Natural killer cell (primary cell): ENCODE data around the gene FLCN. TPM values are rescaled to one million over a fixed set of nuclear protein-coding genes. Genes with fewer than 3 reads are reported as not detected.
"Not testable (repeated sequence)": the region's sequence is repeated elsewhere in the genome, so short reads cannot be mapped to it uniquely, and the experiment has no call there.

Experiments
- ATAC-seq, 3 donors: fragments of 150-1000 bp in 2 of 3; fragments of 200-7000 bp in 1 of 3; cut with Tn5 transposase; 1 replicate in 1 of 3; 2 replicates in 2 of 3; pipeline ENCODE4 v1.10.0; 2021; ENCODE audit warnings: mild to moderate bottlenecking in 2 of 3, moderate library complexity in 2 of 3
- DNase-seq, 2 donors: peaks; one replicate each; pipeline versions ENCODE4 v3.0.0 to v3.0.0-alpha.2; 2013 to 2021; ENCODE audit warnings: mixed read lengths in 1 of 2
- H3K27ac ChIP-seq: one replicate; pipeline ENCODE4 v1.5.1; 2013; ENCODE audit warnings: mild to moderate bottlenecking, low read length
- H3K27me3 ChIP-seq: one replicate; pipeline ENCODE4 v1.6.1; 2013; ENCODE audit warnings: low read length; ENCODE audit not compliant: control insufficient read depth, insufficient read depth
- H3K36me3 ChIP-seq: one replicate; pipeline ENCODE4 v1.6.1; 2013; ENCODE audit warnings: low read length; ENCODE audit not compliant: control insufficient read depth, insufficient read depth
- H3K4me1 ChIP-seq: one replicate; pipeline ENCODE4 v1.6.1; 2013; ENCODE audit warnings: low read length; ENCODE audit not compliant: control insufficient read depth, insufficient read depth
- H3K4me3 ChIP-seq: one replicate; pipeline ENCODE4 v1.5.1; 2013; ENCODE audit warnings: low read length
- H3K9me3 ChIP-seq: one replicate; pipeline ENCODE4 v1.6.1; 2013; ENCODE audit warnings: low read length; ENCODE audit not compliant: control insufficient read depth, insufficient read depth
- H3K27ac Mint-ChIP-seq, 2 donors: one replicate each; pipeline ENCODE4 v1.8.0; 2022; ENCODE audit warnings: mild to moderate bottlenecking in 2 of 2, mixed read lengths in 2 of 2, moderate library complexity in 1 of 2
- H3K27me3 Mint-ChIP-seq, 2 donors: one replicate each; pipeline ENCODE4 v1.8.0; 2022; ENCODE audit warnings: low read depth in 2 of 2, mixed read lengths in 2 of 2
- H3K36me3 Mint-ChIP-seq: one replicate; pipeline ENCODE4 v1.8.0; 2022; ENCODE audit warnings: mixed read lengths
- H3K4me1 Mint-ChIP-seq, 2 donors: one replicate each; pipeline ENCODE4 v1.8.0; 2022; ENCODE audit warnings: mixed read lengths in 2 of 2
- H3K4me3 Mint-ChIP-seq: one replicate; pipeline ENCODE4 v1.8.0; 2022; ENCODE audit warnings: mild to moderate bottlenecking, moderate library complexity, mixed read lengths
- H3K9me3 Mint-ChIP-seq, 2 donors: one replicate each; pipeline ENCODE4 v1.8.0; 2022; ENCODE audit warnings: mixed read lengths in 2 of 2
- WGBS: methylation state at CpG from one replicate; pipeline ENCODE4 v1.1.7; 2013; ENCODE audit warnings: missing lambda C conversion rate; ENCODE audit not compliant: insufficient coverage; 5-methylcytosine and 5-hydroxymethylcytosine counted together
- intact Hi-C: fragments of 100-400 bp; cut with micrococcal nuclease; formaldehyde crosslinking; loops from one replicate; pipeline ENCODE4 v1.14.2; 2022
- total RNA-seq, 4 donors: library from RNA; stranded (reverse); fragments of 120-200 nt in 1 of 4; gene quantifications; one replicate each; pipeline versions ENCODE4 v1.2.3 to v1.2.4, GENCODE V29; 2013 to 2022
- TF ChIP-seq, protein P1 (sequence below): fragments of 200-600 bp; IDR thresholded peaks from one replicate; pipeline ENCODE4 v1.8.0; 2022; ENCODE audit warnings: antibody characterized with exemption

FLCN gene
- total RNA-seq, 3 donors from 2014 or later (not counting 1 experiment from before 2014, with no cell fraction given) = 26.7 to 43.6 (median 33.8) TPM

DNA sequence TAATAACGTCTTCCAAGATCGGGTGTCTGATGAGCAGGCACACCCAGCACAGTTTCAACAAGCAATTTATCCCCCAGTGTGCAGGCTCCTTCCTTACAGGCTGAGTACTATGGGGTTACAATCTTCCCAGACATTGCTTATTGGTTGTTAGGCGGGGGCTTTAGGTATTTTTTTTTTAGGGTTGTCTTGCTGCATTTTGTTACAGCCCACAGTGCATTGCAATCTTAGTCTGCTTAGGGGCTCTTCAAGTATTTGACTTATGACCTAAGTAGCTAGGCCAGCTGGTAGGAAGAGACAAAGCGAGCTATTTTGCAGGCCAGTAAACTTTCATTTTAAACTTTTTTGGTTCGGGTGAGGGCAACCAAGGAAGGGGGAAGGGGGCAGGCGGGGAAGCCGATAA is 36.7 kb downstream of the FLCN start:
- no peak overlapping the region for H3K27ac Mint-ChIP-seq
- no peak for DNase-seq
- Histone ChIP-seq H3K27ac (no peak overlapping the region), H3K36me3 (peaks cover 2% of the 10 kb centered on the region), H3K4me3 (no peak overlapping the region), H3K9me3 (no peaks in the 10 kb centered on the region), H3K27me3 (no peaks in the 10 kb centered on the region), H3K4me1 (peaks cover 31% of the 10 kb centered on the region)
- no peak overlapping the region for H3K4me3 Mint-ChIP-seq
- H3K36me3 Mint-ChIP-seq = no peaks in the 10 kb centered on the region
- no peaks in the 10 kb centered on the region for H3K27me3 Mint-ChIP-seq
- TF ChIP-seq, protein P1, sequence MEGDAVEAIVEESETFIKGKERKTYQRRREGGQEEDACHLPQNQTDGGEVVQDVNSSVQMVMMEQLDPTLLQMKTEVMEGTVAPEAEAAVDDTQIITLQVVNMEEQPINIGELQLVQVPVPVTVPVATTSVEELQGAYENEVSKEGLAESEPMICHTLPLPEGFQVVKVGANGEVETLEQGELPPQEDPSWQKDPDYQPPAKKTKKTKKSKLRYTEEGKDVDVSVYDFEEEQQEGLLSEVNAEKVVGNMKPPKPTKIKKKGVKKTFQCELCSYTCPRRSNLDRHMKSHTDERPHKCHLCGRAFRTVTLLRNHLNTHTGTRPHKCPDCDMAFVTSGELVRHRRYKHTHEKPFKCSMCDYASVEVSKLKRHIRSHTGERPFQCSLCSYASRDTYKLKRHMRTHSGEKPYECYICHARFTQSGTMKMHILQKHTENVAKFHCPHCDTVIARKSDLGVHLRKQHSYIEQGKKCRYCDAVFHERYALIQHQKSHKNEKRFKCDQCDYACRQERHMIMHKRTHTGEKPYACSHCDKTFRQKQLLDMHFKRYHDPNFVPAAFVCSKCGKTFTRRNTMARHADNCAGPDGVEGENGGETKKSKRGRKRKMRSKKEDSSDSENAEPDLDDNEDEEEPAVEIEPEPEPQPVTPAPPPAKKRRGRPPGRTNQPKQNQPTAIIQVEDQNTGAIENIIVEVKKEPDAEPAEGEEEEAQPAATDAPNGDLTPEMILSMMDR = no peak
- intact Hi-C loops = loop anchor here (10.0 kb wide), 1 partner anchor 86 kb away; no protein-coding TSS in a partner anchor
- H3K9me3 Mint-ChIP-seq = no peaks in the 10 kb centered on the region
- ATAC-seq = no peak
- H3K4me1 Mint-ChIP-seq = peaks cover 15 to 27% of the 10 kb centered on the region in 2 donors
- WGBS = 89% methylated on average over 7 of the region's 7 CpGs

DNA sequence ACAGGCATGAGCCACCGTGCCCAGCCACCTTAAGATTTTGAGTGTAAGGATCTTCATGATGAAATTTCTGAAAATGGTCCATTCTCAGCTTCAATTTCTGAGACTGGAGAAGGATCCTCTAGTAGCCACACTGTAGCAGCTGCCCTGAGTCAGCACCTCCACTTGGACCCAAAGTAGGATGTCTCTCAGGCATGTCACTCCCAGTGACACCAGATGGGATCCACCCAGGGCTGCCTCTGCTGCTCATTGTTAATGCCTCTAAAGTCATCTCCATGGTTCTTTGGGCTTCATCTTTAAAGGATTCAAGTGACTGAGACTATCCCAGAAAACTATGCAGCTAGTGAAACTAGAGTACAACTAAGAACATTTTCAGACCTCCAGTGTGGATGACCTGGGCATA is 38.7 kb downstream of the FLCN start:
- DNase-seq (no peak), ATAC-seq (no peak)
- Mint-ChIP-seq H3K4me1 (peaks cover 0 to 6% of the 10 kb centered on the region in 2 donors), H3K27ac (no peak overlapping the region), H3K4me3 (no peak overlapping the region), H3K36me3 (no peaks in the 10 kb centered on the region), H3K27me3 (no peaks in the 10 kb centered on the region), H3K9me3 (no peaks in the 10 kb centered on the region)
- Histone ChIP-seq H3K36me3 (peaks cover 2% of the 10 kb centered on the region), H3K4me1 (peaks cover 11% of the 10 kb centered on the region), H3K9me3 (no peaks in the 10 kb centered on the region), H3K4me3 (no peak overlapping the region), H3K27me3 (no peaks in the 10 kb centered on the region), H3K27ac (no peak overlapping the region)
- intact Hi-C loops = no loop called here
- TF ChIP-seq, protein P1 = no peak
- WGBS = 100% methylated on average over 1 of the region's 1 CpG

- TF ChIP-seq, protein P1 = no peak
- Mint-ChIP-seq H3K4me3 (no peak overlapping the region), H3K9me3 (no peaks in the 10 kb centered on the region), H3K4me1 (no peaks in the 10 kb centered on the region), H3K27me3 (no peaks in the 10 kb centered on the region), H3K36me3 (no peaks in the 10 kb centered on the region), H3K27ac (no peak overlapping the region)
- no peak overlapping the region for H3K27ac ChIP-seq
- no peaks in the 10 kb centered on the region for H3K9me3 ChIP-seq
- ATAC-seq (no peak), DNase-seq (no peak)
- H3K4me3 ChIP-seq = no peak overlapping the region
- no peaks in the 10 kb centered on the region for H3K4me1 ChIP-seq
- H3K36me3 ChIP-seq = no peaks in the 10 kb centered on the region
- H3K27me3 ChIP-seq = no peaks in the 10 kb centered on the region
- intact Hi-C loops = no loop called here
Measured at GRCh38 chr17:17196776-17197175, 40.2 kb downstream of the FLCN start.

- H3K36me3 Mint-ChIP-seq, intact Hi-C loops, H3K27me3 ChIP-seq, H3K27me3 Mint-ChIP-seq, DNase-seq, ATAC-seq, H3K4me3 ChIP-seq, H3K36me3 ChIP-seq, H3K4me1 ChIP-seq, H3K4me3 Mint-ChIP-seq, H3K27ac ChIP-seq, H3K27ac Mint-ChIP-seq, H3K9me3 Mint-ChIP-seq, H3K9me3 ChIP-seq, H3K4me1 Mint-ChIP-seq: not testable (repeated sequence)
- 89% methylated on average over 5 of the region's 5 CpGs for WGBS
Measured at GRCh38 chr17:17195466-17195865, 41.5 kb downstream of the FLCN start.
